ENCODE results near the gene CEP135. TPM values are rescaled to one million over a fixed set of nuclear protein-coding genes. Genes with fewer than 3 reads are reported as not detected.

The CEP135 gene, protein sequence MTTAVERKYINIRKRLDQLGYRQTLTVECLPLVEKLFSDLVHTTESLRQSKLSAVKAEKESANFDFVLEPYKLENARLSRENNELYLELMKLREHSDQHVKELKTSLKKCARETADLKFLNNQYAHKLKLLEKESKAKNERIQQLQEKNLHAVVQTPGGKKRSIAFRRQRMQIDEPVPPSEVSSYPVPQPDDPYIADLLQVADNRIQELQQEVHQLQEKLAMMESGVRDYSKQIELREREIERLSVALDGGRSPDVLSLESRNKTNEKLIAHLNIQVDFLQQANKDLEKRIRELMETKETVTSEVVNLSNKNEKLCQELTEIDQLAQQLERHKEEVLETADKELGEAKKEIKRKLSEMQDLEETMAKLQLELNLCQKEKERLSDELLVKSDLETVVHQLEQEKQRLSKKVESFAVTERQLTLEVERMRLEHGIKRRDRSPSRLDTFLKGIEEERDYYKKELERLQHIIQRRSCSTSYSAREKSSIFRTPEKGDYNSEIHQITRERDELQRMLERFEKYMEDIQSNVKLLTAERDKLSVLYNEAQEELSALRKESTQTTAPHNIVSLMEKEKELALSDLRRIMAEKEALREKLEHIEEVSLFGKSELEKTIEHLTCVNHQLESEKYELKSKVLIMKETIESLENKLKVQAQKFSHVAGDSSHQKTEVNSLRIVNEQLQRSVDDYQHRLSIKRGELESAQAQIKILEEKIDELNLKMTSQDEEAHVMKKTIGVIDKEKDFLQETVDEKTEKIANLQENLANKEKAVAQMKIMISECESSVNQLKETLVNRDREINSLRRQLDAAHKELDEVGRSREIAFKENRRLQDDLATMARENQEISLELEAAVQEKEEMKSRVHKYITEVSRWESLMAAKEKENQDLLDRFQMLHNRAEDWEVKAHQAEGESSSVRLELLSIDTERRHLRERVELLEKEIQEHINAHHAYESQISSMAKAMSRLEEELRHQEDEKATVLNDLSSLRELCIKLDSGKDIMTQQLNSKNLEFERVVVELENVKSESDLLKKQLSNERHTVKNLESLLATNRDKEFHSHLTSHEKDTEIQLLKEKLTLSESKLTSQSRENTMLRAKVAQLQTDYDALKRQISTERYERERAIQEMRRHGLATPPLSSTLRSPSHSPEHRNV
- total RNA-seq: 10 to 100 TPM; 17.3 to 24.5 TPM

GRCh38 chr4:55948726-55949481, at the start of gene CEP135:
TSS of gene CEP135 (plus strand) at chr4:55948945. CDS start at chr4:55952131, 3,186 bp downstream.
- Mint-ChIP-seq H3K4me1 (ENCODE audit: low read depth in 2 of 2) (peaks cover 28 to 29% of the 10 kb centered on the region in 2 donors), H3K4me3 (peak within 1 kb of the TSS; percentile 93), H3K27me3 (no peaks in the 10 kb centered on the region), H3K27ac (peak within 1 kb of the TSS; percentile 95 to 96), H3K9me3 (no peaks in the 10 kb centered on the region), H3K36me3 (peaks cover 2% of the 10 kb centered on the region)
- peak; percentile 91 to 93 for ATAC-seq
- peak; percentile 94 for DNase-seq (ENCODE audit: low spot score)

- no peaks in the 10 kb centered on the region for H3K9me3 Mint-ChIP-seq
- H3K27me3 Mint-ChIP-seq: no peaks in the 10 kb centered on the region
- ATAC-seq: no peak
- no peak overlapping the region for H3K27ac Mint-ChIP-seq
- H3K4me1 Mint-ChIP-seq (ENCODE audit: low read depth in 2 of 2): peaks cover 0 to 9% of the 10 kb centered on the region in 2 donors
- H3K36me3 Mint-ChIP-seq: no peaks in the 10 kb centered on the region
- no peak for DNase-seq (ENCODE audit: low spot score)
- H3K4me3 Mint-ChIP-seq: no peak overlapping the region
These were observed 46.1 kb upstream of the CEP135 start for GRCh38 chr4:55902677-55903076.

- no peak for DNase-seq (ENCODE audit: low spot score)
- Mint-ChIP-seq H3K4me1 (ENCODE audit: low read depth in 2 of 2) (peaks cover 0 to 9% of the 10 kb centered on the region in 2 donors), H3K36me3 (no peaks in the 10 kb centered on the region), H3K27ac (no peak overlapping the region), H3K27me3 (no peaks in the 10 kb centered on the region), H3K4me3 (no peak overlapping the region), H3K9me3 (no peaks in the 10 kb centered on the region)
- ATAC-seq: no peak
These were observed 45.2 kb upstream of the CEP135 start for GRCh38 chr4:55903577-55903976.

- H3K9me3 Mint-ChIP-seq: no peaks in the 10 kb centered on the region
- no peaks in the 10 kb centered on the region for H3K36me3 Mint-ChIP-seq
- ATAC-seq (no peak), DNase-seq (ENCODE audit: low spot score) (no peak)
- peaks cover 0 to 9% of the 10 kb centered on the region in 2 donors for H3K4me1 Mint-ChIP-seq (ENCODE audit: low read depth in 2 of 2)
- H3K4me3 Mint-ChIP-seq: no peak overlapping the region
- H3K27ac Mint-ChIP-seq: no peak overlapping the region
- no peaks in the 10 kb centered on the region for H3K27me3 Mint-ChIP-seq
These were observed 44.2 kb upstream of the CEP135 start for GRCh38 chr4:55904576-55904975.

GRCh38 chr4:55906323-55906722, 42.4 kb upstream of the CEP135 start:
- H3K4me3 Mint-ChIP-seq: no peak overlapping the region
- no peak overlapping the region for H3K27ac Mint-ChIP-seq
- no peaks in the 10 kb centered on the region for H3K27me3 Mint-ChIP-seq
- no peaks in the 10 kb centered on the region for H3K36me3 Mint-ChIP-seq
- DNase-seq (ENCODE audit: low spot score) (no peak), ATAC-seq (no peak)
- no peaks in the 10 kb centered on the region for H3K9me3 Mint-ChIP-seq
- H3K4me1 Mint-ChIP-seq (ENCODE audit: low read depth in 2 of 2): peaks cover 0 to 9% of the 10 kb centered on the region in 2 donors

- H3K27ac Mint-ChIP-seq: peak overlapping the region in 1 of 2 donors; percentile 21
- H3K4me3 Mint-ChIP-seq: no peak overlapping the region
- ATAC-seq (no peak), DNase-seq (ENCODE audit: low spot score) (no peak)
- H3K4me1 Mint-ChIP-seq (ENCODE audit: low read depth in 2 of 2): peaks cover 0 to 9% of the 10 kb centered on the region in 2 donors
- H3K36me3 Mint-ChIP-seq: no peaks in the 10 kb centered on the region
- H3K9me3 Mint-ChIP-seq: no peaks in the 10 kb centered on the region
- no peaks in the 10 kb centered on the region for H3K27me3 Mint-ChIP-seq
These were observed 41.8 kb upstream of the CEP135 start for GRCh38 chr4:55906989-55907388.

DNA sequence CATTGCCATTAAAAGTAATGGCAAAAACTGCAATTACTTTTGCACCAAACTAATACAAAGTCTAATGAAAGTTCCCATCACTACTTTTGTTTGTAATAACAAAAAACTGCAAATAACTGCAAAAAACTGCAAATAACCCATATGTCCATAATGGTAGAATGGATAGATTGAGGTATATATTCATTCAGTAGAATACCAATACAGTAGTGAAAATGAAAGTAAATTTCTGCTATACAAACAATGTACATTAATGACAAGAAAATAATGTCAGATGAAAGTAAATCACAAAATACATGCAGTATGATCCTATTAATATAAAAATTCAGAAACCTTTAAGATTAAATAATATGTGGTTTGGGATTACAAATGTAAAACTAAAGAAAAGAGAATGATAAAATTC, 41.3 kb upstream of the CEP135 start:
- peaks cover 0 to 9% of the 10 kb centered on the region in 2 donors for H3K4me1 Mint-ChIP-seq (ENCODE audit: low read depth in 2 of 2)
- H3K9me3 Mint-ChIP-seq: no peaks in the 10 kb centered on the region
- H3K36me3 Mint-ChIP-seq: no peaks in the 10 kb centered on the region
- peak overlapping the region in 1 of 2 donors; percentile 21 for H3K27ac Mint-ChIP-seq
- ATAC-seq (no peak), DNase-seq (ENCODE audit: low spot score) (no peak)
- H3K4me3 Mint-ChIP-seq: no peak overlapping the region
- no peaks in the 10 kb centered on the region for H3K27me3 Mint-ChIP-seq

DNA sequence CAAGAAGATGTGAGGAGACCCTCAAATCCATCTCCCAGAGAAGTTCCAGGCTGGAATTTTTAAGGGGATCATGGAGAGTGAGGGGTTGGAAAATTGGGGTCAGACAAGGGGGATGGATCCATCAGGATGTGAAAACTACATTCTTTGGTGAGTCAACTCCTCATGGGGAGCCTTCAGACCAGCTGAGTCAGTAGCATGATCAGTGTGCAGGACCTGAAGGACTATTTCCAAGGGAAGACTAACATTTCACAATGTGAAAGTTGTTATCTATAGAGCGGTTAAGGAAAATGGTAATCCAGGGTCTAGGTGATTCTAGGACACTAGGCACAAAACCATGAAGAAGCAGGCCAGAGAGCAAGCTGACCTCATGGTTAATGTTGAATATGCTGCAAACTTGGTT, 38.6 kb upstream of the CEP135 start:
- DNase-seq (ENCODE audit: low spot score) (no peak), ATAC-seq (no peak)
- Mint-ChIP-seq H3K27ac (no peak overlapping the region), H3K27me3 (no peaks in the 10 kb centered on the region), H3K9me3 (no peaks in the 10 kb centered on the region), H3K4me3 (no peak overlapping the region), H3K36me3 (no peaks in the 10 kb centered on the region), H3K4me1 (ENCODE audit: low read depth in 2 of 2) (peaks cover 0 to 9% of the 10 kb centered on the region in 2 donors)

- no peaks in the 10 kb centered on the region for H3K36me3 Mint-ChIP-seq
- DNase-seq (ENCODE audit: low spot score): no peak
- H3K27ac Mint-ChIP-seq: no peak overlapping the region
These were observed 36.5 kb upstream of the CEP135 start for GRCh38 chr4:55912249-55912648.

GRCh38 chr4:55920571-55920970, 28.2 kb upstream of the CEP135 start:
- no peak for ATAC-seq
- Mint-ChIP-seq H3K36me3 (no peaks in the 10 kb centered on the region), H3K4me3 (no peak overlapping the region), H3K27me3 (peaks cover 7 to 10% of the 10 kb centered on the region in 2 donors), H3K9me3 (no peaks in the 10 kb centered on the region), H3K4me1 (ENCODE audit: low read depth in 2 of 2) (no peaks in the 10 kb centered on the region), H3K27ac (no peak overlapping the region)
- DNase-seq (ENCODE audit: low spot score): no peak

More at GRCh38 chr4:55912249-55912648, 36.5 kb upstream of the CEP135 start:
- peaks cover 0 to 5% of the 10 kb centered on the region in 2 donors for H3K4me1 Mint-ChIP-seq (ENCODE audit: low read depth in 2 of 2)
- no peak for ATAC-seq
- H3K27me3 Mint-ChIP-seq: no peaks in the 10 kb centered on the region
- H3K9me3 Mint-ChIP-seq: no peaks in the 10 kb centered on the region
- no peak overlapping the region for H3K4me3 Mint-ChIP-seq

DNA sequence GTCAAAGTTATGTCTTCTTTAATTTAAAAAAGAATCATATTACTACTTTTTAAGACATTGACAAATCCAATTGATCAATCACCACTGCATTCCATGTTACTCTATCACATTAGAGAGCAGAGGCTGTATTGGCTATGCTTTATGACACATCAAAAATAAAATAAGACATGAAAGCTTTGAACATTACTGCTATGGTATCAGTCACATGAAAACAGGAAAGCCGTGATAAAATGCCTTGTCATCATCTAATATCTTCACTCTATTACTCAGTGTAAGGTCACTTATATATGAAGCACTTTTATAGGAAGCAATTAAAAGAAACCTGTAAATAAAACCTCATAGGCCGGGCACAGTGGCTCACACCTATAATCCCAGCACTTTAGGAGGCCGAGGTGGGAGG, 27.7 kb upstream of the CEP135 start:
- Mint-ChIP-seq H3K27ac (no peak overlapping the region), H3K9me3 (no peaks in the 10 kb centered on the region), H3K4me3 (no peak overlapping the region), H3K4me1 (ENCODE audit: low read depth in 2 of 2) (no peaks in the 10 kb centered on the region), H3K36me3 (no peaks in the 10 kb centered on the region), H3K27me3 (peaks cover 7 to 10% of the 10 kb centered on the region in 2 donors)
- ATAC-seq (no peak), DNase-seq (ENCODE audit: low spot score) (no peak)

- no peaks in the 10 kb centered on the region for H3K4me1 Mint-ChIP-seq (ENCODE audit: low read depth in 2 of 2)
- no peak overlapping the region for H3K27ac Mint-ChIP-seq
- H3K36me3 Mint-ChIP-seq: no peaks in the 10 kb centered on the region
- no peak overlapping the region for H3K4me3 Mint-ChIP-seq
- ATAC-seq (no peak), DNase-seq (ENCODE audit: low spot score) (no peak)
- H3K9me3 Mint-ChIP-seq: no peaks in the 10 kb centered on the region
- peaks cover 0 to 4% of the 10 kb centered on the region in 2 donors for H3K27me3 Mint-ChIP-seq
These were observed 23.5 kb upstream of the CEP135 start for GRCh38 chr4:55925241-55925640.

DNA sequence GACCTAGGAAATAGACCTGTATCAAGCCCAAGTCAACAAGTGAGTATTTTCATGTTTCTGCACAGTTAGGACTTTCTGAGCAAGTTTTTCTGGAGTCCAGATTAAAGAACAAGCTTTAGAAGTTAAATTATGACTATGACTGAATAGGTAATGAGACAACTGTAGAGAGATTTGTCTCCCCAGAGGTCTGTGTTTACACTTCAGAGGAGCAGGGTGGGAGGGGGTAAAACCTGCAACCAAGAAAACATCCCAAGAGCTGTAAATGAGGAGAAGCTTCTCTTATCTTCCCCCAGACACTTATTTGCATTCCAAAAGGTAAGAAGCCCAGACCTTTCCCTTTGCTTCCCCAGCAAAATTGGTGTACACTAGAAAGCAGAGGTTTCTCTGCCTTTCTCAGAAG, 22.1 kb upstream of the CEP135 start:
- peak in 1 of 2 donors; percentile 24 for ATAC-seq
- Mint-ChIP-seq H3K4me3 (no peak overlapping the region), H3K4me1 (ENCODE audit: low read depth in 2 of 2) (no peaks in the 10 kb centered on the region), H3K27me3 (peaks cover 0 to 4% of the 10 kb centered on the region in 2 donors), H3K36me3 (no peaks in the 10 kb centered on the region), H3K27ac (no peak overlapping the region), H3K9me3 (no peaks in the 10 kb centered on the region)
- DNase-seq (ENCODE audit: low spot score): no peak
